ENCODE measurements around the gene C1QTNF7. TPM values are rescaled to one million over a fixed set of nuclear protein-coding genes. Genes with fewer than 3 reads are reported as not detected.

The C1QTNF7 gene
- total RNA-seq, 4 donors from 2014 or later = 1.2 to 9.5 (median 3.2) TPM

GRCh38 chr4:15476396-15476795 lies 48.6 kb downstream of the C1QTNF7 start:
- 64 to 75% methylated on average over 5 of the region's 5 CpGs for WGBS, 2 donors
- DNase-seq = no peak
- Histone ChIP-seq H3K4me1 (peaks cover 3 to 6% of the 10 kb centered on the region in 2 donors), H3K4me3 (replicated peaks in 1 of 3) (no peak overlapping the region), H3K27ac (no peak overlapping the region), H3K9me3 (no peaks in the 10 kb centered on the region), H3K36me3 (no peaks in the 10 kb centered on the region), H3K27me3 (no peaks in the 10 kb centered on the region)
- no peak for TF ChIP-seq CTCF (IDR thresholded peaks at IDR 0.05)
- no peak for TF ChIP-seq POLR2A (IDR thresholded peaks at IDR 0.05)
- intact Hi-C loops (cut with DNase I) = no loop called here

GRCh38 chr4:15478724-15479088 lies 50.9 kb downstream of the C1QTNF7 start:
- H3K27me3 ChIP-seq = no peaks in the 10 kb centered on the region
- no peak for DNase-seq
- TF ChIP-seq POLR2A (IDR thresholded peaks at IDR 0.05) (no peak), CTCF (IDR thresholded peaks at IDR 0.05) (no peak)
- H3K4me3 ChIP-seq (replicated peaks in 1 of 3) = no peak overlapping the region
- intact Hi-C loops (cut with DNase I) = no loop called here
- no peak overlapping the region for H3K27ac ChIP-seq
- no peaks in the 10 kb centered on the region for H3K9me3 ChIP-seq
- no peaks in the 10 kb centered on the region for H3K36me3 ChIP-seq
- H3K4me1 ChIP-seq = peaks cover 3 to 6% of the 10 kb centered on the region in 2 donors
- WGBS, 2 donors = 66 to 74% methylated on average over 5 of the region's 5 CpGs

DNA sequence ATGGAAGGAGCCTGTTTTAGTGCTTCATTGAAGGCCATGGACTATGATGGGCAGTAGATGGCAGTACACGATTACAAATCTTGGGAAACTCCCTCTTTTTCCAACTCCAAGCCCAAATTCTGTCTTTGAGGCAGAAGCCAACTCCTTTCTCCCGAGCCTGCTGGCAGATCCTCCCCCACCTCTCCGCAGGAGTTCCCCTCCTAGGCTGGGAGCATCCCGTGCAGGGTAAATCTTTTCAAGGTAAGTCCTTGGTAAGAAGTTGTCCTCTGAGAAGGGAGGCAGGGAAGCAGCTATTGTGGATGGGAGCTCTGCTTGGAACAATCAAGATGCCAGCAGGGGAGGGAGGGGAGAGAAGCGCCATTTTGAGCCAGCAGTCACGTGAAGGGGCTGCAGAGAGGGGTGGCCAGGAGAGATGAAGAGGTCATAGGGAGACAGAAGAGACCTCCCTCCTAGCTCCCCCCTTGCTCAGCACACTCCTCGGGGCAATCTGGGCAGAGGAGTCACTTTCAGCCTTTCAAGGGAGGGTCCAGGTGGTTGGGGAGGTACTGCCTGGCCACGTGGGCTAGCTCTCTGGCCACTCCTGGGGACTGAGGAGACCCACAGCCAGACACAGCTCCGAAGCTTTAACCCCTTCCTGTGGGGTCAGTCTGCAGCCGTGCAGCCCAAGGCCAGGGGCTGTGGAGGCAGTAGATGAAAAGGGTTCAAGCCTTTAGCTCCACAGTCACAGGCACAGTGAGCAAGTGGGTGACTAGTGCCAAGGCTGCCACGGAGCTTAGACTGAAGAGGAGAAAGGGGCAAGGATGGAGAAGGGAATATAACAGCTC lies 51.5 kb downstream of the C1QTNF7 start:
- Histone ChIP-seq H3K27ac (peak overlapping the region; percentile 79 to 86 (median 85)), H3K27me3 (no peaks in the 10 kb centered on the region), H3K9me3 (no peaks in the 10 kb centered on the region), H3K4me1 (peaks cover 3 to 6% of the 10 kb centered on the region in 2 donors), H3K4me3 (replicated peaks in 1 of 3) (peak overlapping the region; percentile 24 to 52 (median 40)), H3K36me3 (no peaks in the 10 kb centered on the region)
- TF ChIP-seq CTCF (IDR thresholded peaks at IDR 0.05) (peak in 5 of 6 experiments; percentile 18 to 94 (median 66)), POLR2A (IDR thresholded peaks at IDR 0.05) (peak in 1 of 2 donors; percentile 34)
- 10 to 11% methylated on average over 11 of the region's 11 CpGs for WGBS, 2 donors
- peak; percentile 56 to 61 for DNase-seq
- intact Hi-C loops (cut with DNase I) = no loop called here

DNA sequence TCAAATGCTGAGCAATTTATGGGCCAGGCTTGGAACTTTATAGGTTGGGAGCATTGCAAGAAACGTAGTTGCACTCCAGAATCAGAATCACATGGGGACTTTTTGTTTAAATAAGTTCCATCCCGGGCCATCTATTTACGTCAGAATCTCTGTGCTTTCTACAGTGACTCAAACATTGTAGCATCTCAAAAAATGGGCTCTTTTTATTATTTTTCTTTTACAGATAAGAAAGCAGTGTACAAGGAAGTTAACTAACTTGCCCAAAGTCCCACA lies 52.0 kb downstream of the C1QTNF7 start:
- no peak for TF ChIP-seq POLR2A (IDR thresholded peaks at IDR 0.05)
- no peak for TF ChIP-seq CTCF (IDR thresholded peaks at IDR 0.05)
- intact Hi-C loops (cut with DNase I) = no loop called here

DNA sequence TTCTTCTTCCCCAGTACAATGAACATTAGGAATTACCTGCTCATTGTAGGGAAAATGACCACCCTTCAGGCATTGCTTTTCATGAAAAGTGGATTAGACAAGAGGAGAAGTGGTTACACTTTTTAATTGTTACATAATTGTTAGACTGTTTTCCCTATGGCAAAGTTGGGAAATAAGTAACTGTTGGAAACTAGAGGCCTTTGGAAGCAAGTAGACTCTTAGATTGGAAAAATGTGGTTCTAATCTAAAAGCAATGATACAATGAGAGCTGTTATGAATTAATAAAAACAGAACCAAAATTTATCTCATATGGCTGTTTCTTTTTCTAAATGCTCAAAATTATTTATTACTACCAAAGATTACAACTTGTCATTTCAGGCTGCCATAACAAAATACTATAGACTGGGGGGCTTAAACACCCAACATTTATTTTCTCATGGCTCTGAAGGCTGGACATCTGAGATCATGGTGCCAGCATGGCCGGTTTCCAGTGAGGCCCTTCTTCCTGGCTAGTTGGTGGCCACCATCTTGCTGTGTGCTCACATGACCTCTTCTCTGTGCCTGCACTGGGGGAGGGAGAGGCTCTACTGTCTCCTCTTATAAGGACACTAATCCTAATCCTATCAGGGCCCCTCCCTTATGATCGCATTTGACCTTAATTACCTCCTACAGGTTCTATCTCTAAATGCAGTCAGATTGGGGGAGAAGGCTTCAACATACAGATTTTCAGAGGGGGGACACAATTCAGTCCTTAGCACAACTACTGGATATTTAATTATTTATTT lies 54.3 kb downstream of the C1QTNF7 start:
- intact Hi-C loops (cut with DNase I) = no loop called here
- H3K9me3 ChIP-seq = no peaks in the 10 kb centered on the region
- no peaks in the 10 kb centered on the region for H3K27me3 ChIP-seq
- TF ChIP-seq CTCF (IDR thresholded peaks at IDR 0.05) (no peak), POLR2A (IDR thresholded peaks at IDR 0.05) (no peak)
- H3K4me1 ChIP-seq = peaks cover 3 to 6% of the 10 kb centered on the region in 2 donors
- no peak for DNase-seq
- no peaks in the 10 kb centered on the region for H3K36me3 ChIP-seq
- H3K4me3 ChIP-seq (replicated peaks in 1 of 3) = no peak overlapping the region
- 94 to 95% methylated on average over 2 of the region's 2 CpGs for WGBS, 2 donors
- H3K27ac ChIP-seq = peak overlapping the region in 1 of 3 donors; percentile 7

More for the DNA sequence above, 52.0 kb downstream of the C1QTNF7 start:
- Histone ChIP-seq H3K4me3 (replicated peaks in 1 of 3) (peak overlapping the region in 1 of 3 donors; percentile 40), H3K9me3 (no peaks in the 10 kb centered on the region), H3K4me1 (peaks cover 3 to 6% of the 10 kb centered on the region in 2 donors), H3K27ac (peak overlapping the region; percentile 79 to 86 (median 85)), H3K27me3 (no peaks in the 10 kb centered on the region), H3K36me3 (no peaks in the 10 kb centered on the region)
- 31 to 33% methylated on average over 3 of the region's 3 CpGs for WGBS, 2 donors
- no peak for DNase-seq
